Stimulated activated CD4-positive, alpha-beta T cell treated with anti-CD3 and anti-CD28 coated beads, TNF-alpha, amount 100 ng/mL, for 24 hours (primary cell): ENCODE data around the gene SRRM2.

ENCODE experiments used
- DNase-seq, 3 experiments: peaks; one replicate each; pipeline ENCODE4 v3.0.0-alpha.2; 2020; ENCODE audit warnings: low read depth in 3 of 3

The SRRM2 gene

GRCh38 chr16:2798723-2799204 lies 46.3 kb downstream of the SRRM2 start:
- DNase-seq = no peak

- no peak for DNase-seq
Observed at GRCh38 chr16:2799205-2799858, 46.9 kb downstream of the SRRM2 start.

- no peak for DNase-seq
Observed at GRCh38 chr16:2799859-2800226, 47.4 kb downstream of the SRRM2 start.

GRCh38 chr16:2803545-2804195 lies 51.2 kb downstream of the SRRM2 start:
- DNase-seq = no peak

GRCh38 chr16:2804728-2805127 lies 52.3 kb downstream of the SRRM2 start:
- DNase-seq = no peak

GRCh38 chr16:2806286-2806685 lies 53.8 kb downstream of the SRRM2 start:
- DNase-seq = no peak

GRCh38 chr16:2808181-2808580 lies 55.7 kb downstream of the SRRM2 start:
- no peak for DNase-seq

- no peak for DNase-seq
Observed at GRCh38 chr16:2809149-2809760, 56.8 kb downstream of the SRRM2 start.

- no peak for DNase-seq
Observed at GRCh38 chr16:2810651-2811050, 58.2 kb downstream of the SRRM2 start.

- no peak for DNase-seq
Observed at GRCh38 chr16:2811703-2812471, 59.4 kb downstream of the SRRM2 start.

- no peak for DNase-seq
Observed at GRCh38 chr16:2813771-2814221, 61.4 kb downstream of the SRRM2 start.

GRCh38 chr16:2814551-2815298 lies 62.3 kb downstream of the SRRM2 start:
- no peak for DNase-seq

- no peak for DNase-seq
Observed at GRCh38 chr16:2815299-2815771, 62.9 kb downstream of the SRRM2 start.

GRCh38 chr16:2816751-2817339 lies 64.4 kb downstream of the SRRM2 start, which contains the start of gene PRSS21:
TSS of gene PRSS21 (plus strand) at chr16:2817237. CDS start at chr16:2817269, 32 bp downstream.
- DNase-seq = peak in 1 of 3 experiments; percentile 41

- DNase-seq = peak in 1 of 3 experiments; percentile 19
Observed at GRCh38 chr16:2817340-2818271, 65.2 kb downstream of the SRRM2 start.

GRCh38 chr16:2818272-2818876 lies 65.9 kb downstream of the SRRM2 start:
- DNase-seq = no peak

- no peak for DNase-seq
Observed at GRCh38 chr16:2819179-2819938, 66.9 kb downstream of the SRRM2 start.
